GM19452 (cell line): ENCODE measurements around the gene NTN1.

Experiments used
- ATAC-seq: cut with Tn5 transposase; IDR thresholded peaks from one replicate; pipeline ENCODE4 v1.9.1; 2021; ENCODE audit not compliant: unreplicated experiment

NTN1 gene

DNA sequence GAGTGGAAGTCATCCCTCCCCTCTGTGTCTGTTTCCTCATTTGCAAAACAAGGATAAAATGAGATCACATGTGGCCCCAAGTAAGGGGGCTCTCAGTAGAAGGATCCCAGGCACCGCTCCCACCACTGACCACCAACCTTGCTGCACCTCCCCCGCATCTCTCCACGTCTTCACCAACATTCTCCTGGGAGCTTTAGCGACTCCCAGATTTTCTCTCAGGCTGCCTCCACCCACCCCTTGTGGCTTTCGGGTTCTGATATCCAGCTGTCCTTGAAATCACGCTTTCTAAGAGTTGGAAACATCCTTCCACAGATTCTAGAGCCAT, 16.4 kb upstream of the NTN1 start:
- ATAC-seq = no peak

DNA sequence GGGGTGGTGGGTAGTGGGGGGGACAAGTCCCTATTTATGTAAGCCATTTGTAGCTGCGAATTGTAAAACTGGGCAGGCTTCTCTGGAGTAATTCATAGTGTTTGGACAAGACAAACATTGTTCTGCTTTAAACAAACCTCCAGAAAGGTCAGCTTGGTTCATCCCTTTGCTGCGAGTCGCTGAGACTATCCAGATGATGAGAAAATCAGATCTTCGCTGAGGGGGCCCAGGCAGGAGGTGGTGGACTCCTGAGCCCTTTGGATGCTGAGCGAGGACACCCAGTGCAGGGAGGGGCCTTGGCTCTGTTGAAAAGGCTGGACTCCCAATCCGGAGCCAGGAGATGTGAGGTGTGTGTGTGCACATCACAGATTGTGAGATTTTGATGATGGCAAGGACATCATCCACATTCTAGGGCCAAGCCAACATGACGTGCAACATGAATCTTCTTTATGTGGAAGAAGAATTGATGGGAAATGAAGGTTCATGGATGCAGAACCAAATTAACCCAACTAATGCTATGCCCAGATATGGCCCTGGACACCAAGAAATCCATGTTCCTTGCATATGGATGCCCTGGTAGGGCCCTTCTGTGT, 15.0 kb upstream of the NTN1 start:
- ATAC-seq = no peak

- ATAC-seq = no peak
Measured at GRCh38 chr17:9007052-9007714, 14.1 kb upstream of the NTN1 start.

- ATAC-seq = no peak
Measured at GRCh38 chr17:9009096-9009495, 12.2 kb upstream of the NTN1 start.

- ATAC-seq = no peak
Measured at GRCh38 chr17:9009737-9010136, 11.6 kb upstream of the NTN1 start.

GRCh38 chr17:9011001-9011400, 10.3 kb upstream of the NTN1 start:
- no peak for ATAC-seq

GRCh38 chr17:9016941-9017552, 4.3 kb upstream of the NTN1 start:
- no peak for ATAC-seq

DNA sequence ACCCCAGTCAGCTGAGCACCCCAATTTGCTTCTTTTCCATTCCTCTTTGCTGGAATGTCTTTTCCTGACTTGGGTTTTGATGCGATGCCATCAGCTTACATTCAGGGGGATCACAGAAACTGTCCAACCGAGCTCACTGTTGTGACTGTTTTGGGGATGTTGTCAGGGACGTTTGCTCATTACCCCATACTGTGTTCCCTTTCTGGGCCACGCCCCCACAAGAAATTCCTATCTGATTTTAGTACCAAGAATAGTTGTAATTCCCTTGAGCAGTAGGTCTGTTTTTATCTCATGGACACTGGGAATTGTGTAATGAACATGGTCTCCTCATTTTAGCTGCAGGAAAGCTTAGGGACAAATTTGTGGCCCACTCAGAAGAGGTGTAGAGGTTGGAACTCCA, 2.6 kb upstream of the NTN1 start:
- no peak for ATAC-seq

DNA sequence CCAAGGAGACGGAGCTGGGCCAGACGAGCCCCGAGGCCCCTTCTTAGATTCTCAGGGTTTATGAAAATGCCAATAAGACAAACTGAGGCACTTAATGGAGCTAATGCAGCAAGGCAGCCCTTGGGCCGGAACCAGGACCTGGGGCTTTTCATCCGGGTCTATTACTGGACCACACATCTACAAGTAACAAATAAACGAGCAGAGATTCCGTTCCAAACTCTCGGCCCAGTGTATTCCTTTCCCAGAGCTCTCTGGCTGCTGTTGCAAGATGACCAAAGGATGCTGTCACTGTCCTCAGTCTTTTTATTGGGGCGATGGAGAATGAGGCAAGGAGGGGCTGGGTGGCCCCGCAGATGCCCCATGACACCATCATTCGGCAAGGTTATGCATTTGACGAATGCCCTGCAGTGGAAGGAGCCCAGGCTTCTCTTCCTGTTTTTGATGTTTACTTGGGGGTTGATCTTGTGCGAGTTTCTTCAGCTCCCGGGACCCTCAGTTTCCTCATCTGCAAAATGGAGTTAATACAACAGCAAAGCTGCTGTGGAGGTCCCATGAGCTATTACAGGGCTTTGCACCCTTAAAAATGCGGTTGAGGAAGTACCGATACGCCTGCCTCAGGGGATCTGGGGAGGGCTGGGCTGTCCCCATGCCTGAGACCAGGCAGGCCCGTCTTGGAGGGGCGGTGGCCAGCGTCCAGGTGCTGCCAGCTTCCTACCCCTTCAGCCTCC, 1.1 kb upstream of the NTN1 start:
- no peak for ATAC-seq

GRCh38 chr17:9020824-9021157, 519 bp upstream of the NTN1 start:
- ATAC-seq = no peak

- no peak for ATAC-seq
Measured at GRCh38 chr17:9021992-9022572, 772 bp downstream of the NTN1 start.

GRCh38 chr17:9022573-9023391, 1.5 kb downstream of the NTN1 start:
- ATAC-seq = no peak

DNA sequence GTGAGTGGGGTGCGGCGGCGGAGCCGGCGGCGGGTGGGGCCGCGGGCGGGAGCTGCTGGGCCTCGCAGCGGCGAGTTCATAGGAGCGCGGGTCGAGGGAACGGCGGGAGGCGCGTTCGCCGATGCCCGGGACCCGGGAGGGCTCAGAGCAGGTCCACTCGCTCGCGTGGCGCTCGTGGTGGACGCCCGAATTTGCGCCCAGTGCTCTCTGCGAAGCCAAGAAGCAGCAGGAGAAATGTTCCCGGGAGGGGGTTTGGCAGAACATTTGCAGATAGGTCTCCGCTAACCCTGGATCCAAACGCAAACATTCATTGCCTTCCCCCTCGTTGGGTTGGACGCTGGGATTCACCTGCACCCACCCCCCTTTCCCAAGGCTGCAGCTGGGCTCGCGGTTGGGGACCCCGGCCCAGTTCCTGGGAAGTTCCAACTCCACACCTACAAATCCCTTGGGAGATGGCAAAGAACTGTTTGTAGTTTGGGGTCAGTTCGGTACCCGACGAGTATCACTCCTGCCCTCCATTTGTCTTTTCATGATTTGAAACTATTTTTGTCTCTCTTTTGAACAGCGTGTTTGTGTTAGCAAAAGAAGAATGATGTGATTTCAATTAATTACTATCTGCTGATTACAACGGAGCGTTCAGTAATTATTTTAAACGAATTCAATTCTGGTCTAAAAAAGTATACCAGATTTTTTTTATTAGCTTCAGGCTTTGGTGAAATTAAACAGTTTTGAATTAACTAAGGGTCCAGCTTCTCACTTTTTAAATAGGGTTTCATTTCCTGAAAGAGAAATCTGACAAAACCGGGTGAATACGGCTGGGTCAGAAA, 2.3 kb downstream of the NTN1 start:
- ATAC-seq = no peak

- ATAC-seq = no peak
Measured at GRCh38 chr17:9024497-9024896, 3.2 kb downstream of the NTN1 start.

GRCh38 chr17:9026741-9027140, 5.4 kb downstream of the NTN1 start:
- ATAC-seq = no peak

GRCh38 chr17:9028202-9028987, 7.1 kb downstream of the NTN1 start:
- no peak for ATAC-seq

GRCh38 chr17:9028988-9029570, 7.8 kb downstream of the NTN1 start:
- no peak for ATAC-seq

- no peak for ATAC-seq
Measured at GRCh38 chr17:9032151-9032550, 10.8 kb downstream of the NTN1 start.

- no peak for ATAC-seq
Measured at GRCh38 chr17:9032583-9032982, 11.3 kb downstream of the NTN1 start.
